Fibroblast of mammary gland (primary cell): Measurements from ENCODE around the gene PIP4K2C.

Experiments used
- DNase-seq: peaks from one replicate; pipeline ENCODE4 v3.0.0-alpha.2; 2010; ENCODE audit warnings: low read depth
- H3K4me3 ChIP-seq: 2 replicates; pipeline ENCODE4 v1.5.1; 2011; ENCODE audit warnings: low read depth, mild to moderate bottlenecking, low read length, moderate library complexity; ENCODE audit not compliant: control insufficient read depth
- TF ChIP-seq, protein P1 (sequence below): conservative IDR thresholded peaks from 2 replicates; pipeline ENCODE4 v1.5.1; 2011; ENCODE audit warnings: low read depth, low read length, inconsistent platforms; ENCODE audit not compliant: control insufficient read depth, insufficient read depth

The PIP4K2C gene

DNA sequence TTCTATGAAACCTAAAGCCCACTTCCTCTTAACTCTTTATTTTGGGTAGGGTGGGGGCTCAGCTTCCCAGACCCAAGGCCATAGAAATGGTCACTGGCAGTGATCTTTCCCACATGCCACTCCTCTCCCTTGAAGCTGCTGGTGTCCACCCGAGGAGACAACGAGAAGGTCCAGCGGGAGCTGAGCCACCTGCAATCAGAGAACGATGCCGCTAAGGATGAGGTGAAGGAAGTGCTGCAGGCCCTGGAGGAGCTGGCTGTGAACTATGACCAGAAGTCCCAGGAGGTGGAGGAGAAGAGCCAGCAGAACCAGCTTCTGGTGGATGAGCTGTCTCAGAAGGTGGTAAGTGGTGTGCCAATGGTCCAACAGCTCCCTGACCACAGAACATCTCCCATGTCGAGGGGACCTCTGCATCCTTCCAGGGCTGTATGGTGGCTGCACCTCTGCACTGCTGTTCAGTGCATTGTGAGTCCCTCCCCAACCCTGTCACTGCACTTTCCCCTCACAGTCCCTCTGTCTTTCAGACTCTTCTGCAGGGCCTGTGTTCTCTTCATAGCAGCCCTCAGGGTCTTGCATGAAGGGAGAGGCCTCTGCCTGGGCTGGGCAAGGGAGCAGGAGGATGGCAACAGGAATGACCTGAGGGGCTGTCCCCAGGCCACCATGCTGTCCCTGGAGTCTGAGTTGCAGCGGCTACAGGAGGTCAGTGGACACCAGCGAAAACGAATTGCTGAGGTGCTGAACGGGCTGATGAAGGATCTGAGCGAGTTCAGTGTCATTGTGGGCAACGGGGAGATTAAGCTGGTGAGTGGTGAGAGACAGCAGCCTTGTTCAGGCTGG, 18.8 kb upstream of the PIP4K2C start:
- DNase-seq: no peak
- no peak overlapping the region for H3K4me3 ChIP-seq

GRCh38 chr12:57574795-57575194, 16.2 kb upstream of the PIP4K2C start:
- TF ChIP-seq, protein P1, sequence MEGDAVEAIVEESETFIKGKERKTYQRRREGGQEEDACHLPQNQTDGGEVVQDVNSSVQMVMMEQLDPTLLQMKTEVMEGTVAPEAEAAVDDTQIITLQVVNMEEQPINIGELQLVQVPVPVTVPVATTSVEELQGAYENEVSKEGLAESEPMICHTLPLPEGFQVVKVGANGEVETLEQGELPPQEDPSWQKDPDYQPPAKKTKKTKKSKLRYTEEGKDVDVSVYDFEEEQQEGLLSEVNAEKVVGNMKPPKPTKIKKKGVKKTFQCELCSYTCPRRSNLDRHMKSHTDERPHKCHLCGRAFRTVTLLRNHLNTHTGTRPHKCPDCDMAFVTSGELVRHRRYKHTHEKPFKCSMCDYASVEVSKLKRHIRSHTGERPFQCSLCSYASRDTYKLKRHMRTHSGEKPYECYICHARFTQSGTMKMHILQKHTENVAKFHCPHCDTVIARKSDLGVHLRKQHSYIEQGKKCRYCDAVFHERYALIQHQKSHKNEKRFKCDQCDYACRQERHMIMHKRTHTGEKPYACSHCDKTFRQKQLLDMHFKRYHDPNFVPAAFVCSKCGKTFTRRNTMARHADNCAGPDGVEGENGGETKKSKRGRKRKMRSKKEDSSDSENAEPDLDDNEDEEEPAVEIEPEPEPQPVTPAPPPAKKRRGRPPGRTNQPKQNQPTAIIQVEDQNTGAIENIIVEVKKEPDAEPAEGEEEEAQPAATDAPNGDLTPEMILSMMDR: no peak
- H3K4me3 ChIP-seq: no peak overlapping the region
- no peak for DNase-seq

More for the DNA sequence above, 18.8 kb upstream of the PIP4K2C start:
- TF ChIP-seq, protein P1: no peak

DNA sequence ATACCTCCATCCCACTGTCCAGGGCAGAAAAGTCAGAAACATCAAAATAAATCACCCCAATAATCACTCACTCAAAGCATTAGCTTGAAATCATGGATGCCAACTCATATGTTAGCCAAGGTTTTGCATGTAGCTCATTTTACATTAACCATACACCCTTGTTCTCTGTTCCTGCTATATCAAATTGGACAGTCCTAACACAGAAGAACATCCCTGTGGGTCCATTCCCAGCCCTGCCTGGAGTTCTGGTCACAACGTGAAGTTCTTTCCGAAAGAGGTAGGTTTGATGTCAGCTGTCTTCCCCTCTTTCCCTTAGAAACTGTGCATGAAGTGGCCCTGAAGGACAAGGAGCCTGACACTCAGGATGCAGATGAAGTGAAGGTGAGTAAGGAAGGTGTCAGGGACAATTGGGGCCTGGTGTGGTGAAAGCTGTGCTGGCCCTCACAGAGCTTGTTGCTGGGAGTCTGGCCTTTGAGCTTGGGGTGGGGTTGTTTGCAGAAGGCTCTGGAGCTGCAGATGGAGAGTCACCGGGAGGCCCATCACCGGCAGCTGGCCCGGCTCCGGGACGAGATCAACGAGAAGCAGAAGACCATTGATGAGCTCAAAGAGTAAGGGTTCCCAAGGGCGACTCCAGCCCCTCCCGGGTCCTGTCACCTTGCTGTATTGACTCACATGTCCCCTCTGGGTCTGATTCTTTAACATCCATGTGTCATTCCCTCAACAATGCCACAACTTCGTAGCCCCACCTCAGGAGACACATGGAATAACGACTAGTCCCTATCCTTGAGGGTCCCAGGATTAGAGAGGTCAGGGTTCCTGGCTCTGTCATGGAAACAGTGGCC, 15.0 kb upstream of the PIP4K2C start:
- TF ChIP-seq, protein P1: no peak
- H3K4me3 ChIP-seq: no peak overlapping the region
- no peak for DNase-seq

GRCh38 chr12:57576613-57577160, 14.3 kb upstream of the PIP4K2C start:
- H3K4me3 ChIP-seq: no peak overlapping the region
- TF ChIP-seq, protein P1: no peak
- DNase-seq: no peak

DNA sequence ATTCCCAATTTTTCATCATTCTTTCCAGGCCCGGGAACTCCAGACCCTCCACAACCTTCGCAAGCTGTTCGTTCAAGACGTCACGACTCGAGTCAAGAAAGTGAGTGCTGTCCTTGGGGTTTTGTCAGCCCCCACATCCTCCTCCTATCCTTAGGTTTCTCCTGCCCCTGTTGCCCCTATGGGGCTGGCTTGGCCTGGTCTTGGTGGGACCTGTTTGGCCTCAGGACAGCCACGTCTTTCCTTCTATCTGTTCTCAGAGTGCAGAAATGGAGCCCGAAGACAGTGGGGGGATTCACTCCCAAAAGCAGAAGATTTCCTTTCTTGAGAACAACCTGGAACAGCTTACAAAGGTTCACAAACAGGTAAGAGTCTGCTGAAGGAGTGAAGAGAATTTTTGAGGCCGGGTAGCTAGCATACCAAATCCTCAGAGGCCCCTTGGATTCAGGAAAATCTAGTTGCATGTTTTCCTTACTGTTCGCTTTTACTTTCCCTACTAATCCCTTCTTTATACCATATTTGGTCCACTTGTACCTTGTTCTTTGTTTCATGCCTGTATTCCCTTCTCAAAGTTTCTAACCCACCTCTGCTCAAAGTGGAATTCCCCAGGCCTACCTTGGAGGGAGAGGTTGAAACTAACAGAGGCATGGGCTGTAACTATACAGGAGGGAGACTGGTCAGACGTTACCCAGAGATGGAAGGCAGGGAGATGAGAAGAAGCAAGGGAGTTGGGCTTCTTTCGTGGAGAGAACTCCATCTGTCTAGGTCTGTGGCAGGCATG, 12.8 kb upstream of the PIP4K2C start:
- TF ChIP-seq, protein P1: no peak
- H3K4me3 ChIP-seq: no peak overlapping the region
- DNase-seq: no peak

DNA sequence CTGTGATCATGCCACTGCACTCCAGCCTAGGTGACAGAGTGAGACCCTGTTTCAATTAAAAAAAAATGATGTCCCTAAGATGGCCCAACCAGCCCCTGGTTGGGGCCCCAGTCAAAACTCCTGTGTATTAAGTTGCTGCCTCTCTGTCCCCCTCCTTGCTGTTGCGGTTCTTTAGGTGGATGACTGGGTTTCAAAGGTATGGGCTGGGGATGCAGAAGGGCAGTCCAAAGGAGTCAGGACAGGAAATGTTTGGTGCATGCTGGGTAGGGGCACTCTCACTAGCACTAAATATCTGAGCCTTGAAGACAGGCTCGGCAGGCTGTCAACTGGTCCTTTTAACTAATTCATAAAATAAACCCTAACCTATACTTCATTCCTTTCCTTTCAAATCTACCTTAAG, 12.0 kb upstream of the PIP4K2C start:
- DNase-seq: no peak
- H3K4me3 ChIP-seq: no peak overlapping the region
- TF ChIP-seq, protein P1: no peak
